ENCODE measurements around the gene COL26A1. TPM values are rescaled to one million over a fixed set of nuclear protein-coding genes. Genes with fewer than 3 reads are reported as not detected.
A peak's percentile ranks its signal among the peaks of the same experiment; 100 is the strongest.

The COL26A1 gene
- polyA plus RNA-seq (36.6 and 39.0 TPM in 2 replicates), polyA minus RNA-seq (40.1 and 43.8 TPM in 2 replicates)

- Histone ChIP-seq H3K9ac (ENCODE audit: low read length) (peak within 1 kb of the TSS; percentile 96), H3K4me3 (ENCODE audit: low read length) (peak within 1 kb of the TSS; percentile 97)
- TF ChIP-seq CTCF (IDR thresholded peaks at IDR 0.05; ENCODE audit: poor library complexity, severe bottlenecking) (no peak), EP300 (conservative IDR thresholded peaks at IDR 0.05; ENCODE audit: poor library complexity, severe bottlenecking) (no peak), REST (IDR thresholded peaks at IDR 0.05; ENCODE audit: borderline replicate concordance) (peak; percentile 68), SMC3 (conservative IDR thresholded peaks at IDR 0.05; ENCODE audit: poor library complexity) (no peak), EZH2 (IDR thresholded peaks at IDR 0.05; ENCODE audit: borderline replicate concordance, insufficient read depth, low read length, poor library complexity, severe bottlenecking) (no peak), RAD21 (conservative IDR thresholded peaks at IDR 0.05) (no peak), MXI1 (conservative IDR thresholded peaks at IDR 0.05; ENCODE audit: poor library complexity, severe bottlenecking) (peak; percentile 82), TAF1 (IDR thresholded peaks at IDR 0.05; ENCODE audit: low read depth) (no peak), POLR2AphosphoS5 (IDR thresholded peaks at IDR 0.05) (no peak)
Measured at GRCh38 chr7:101362334-101363195, at the start of gene COL26A1. Gene COL26A1, plus strand, starts transcription at chr7:101362875. Its CDS starts 158 bp downstream, at chr7:101363033.

GRCh38 chr7:101315336-101315735 is 47.3 kb upstream of the COL26A1 start:
- no peak overlapping the region for H3K9ac ChIP-seq (ENCODE audit: low read length)
- H3K9me2 ChIP-seq (ENCODE audit: insufficient read depth, low read length): no peaks in the 10 kb centered on the region
- H3K79me2 ChIP-seq (replicated peaks; ENCODE audit: insufficient read depth, low read length): peaks cover 5% of the 10 kb centered on the region
- H4K20me1 ChIP-seq (ENCODE audit: insufficient read depth): no peaks in the 10 kb centered on the region
- TF ChIP-seq POLR2AphosphoS5 (IDR thresholded peaks at IDR 0.05) (no peak), REST (IDR thresholded peaks at IDR 0.05; ENCODE audit: borderline replicate concordance) (no peak), EZH2 (IDR thresholded peaks at IDR 0.05; ENCODE audit: borderline replicate concordance, insufficient read depth, low read length, poor library complexity, severe bottlenecking) (no peak), SMC3 (conservative IDR thresholded peaks at IDR 0.05; ENCODE audit: poor library complexity) (no peak), RAD21 (conservative IDR thresholded peaks at IDR 0.05) (no peak), CTCF (IDR thresholded peaks at IDR 0.05; ENCODE audit: poor library complexity, severe bottlenecking) (peak; percentile 57), TAF1 (IDR thresholded peaks at IDR 0.05; ENCODE audit: low read depth) (no peak), EP300 (conservative IDR thresholded peaks at IDR 0.05; ENCODE audit: poor library complexity, severe bottlenecking) (no peak)
- no peak overlapping the region for H3K4me2 ChIP-seq (ENCODE audit: low read length)
- no peaks in the 10 kb centered on the region for H3F3A ChIP-seq (ENCODE audit: insufficient read depth, low read length, poor library complexity, severe bottlenecking)
- no peak overlapping the region for H3K27ac ChIP-seq (ENCODE audit: low read length)
- H3K9me3 ChIP-seq (ENCODE audit: low read length): peaks cover 3% of the 10 kb centered on the region
- H3K36me3 ChIP-seq (ENCODE audit: insufficient read depth, low read length): no peaks in the 10 kb centered on the region
- no peak overlapping the region for H3K4me3 ChIP-seq (ENCODE audit: low read length)
- H3K27me3 ChIP-seq (ENCODE audit: insufficient read depth, low read depth, low read length): no peaks in the 10 kb centered on the region
- no peak overlapping the region for H2AFZ ChIP-seq (ENCODE audit: low read depth, low read length)

More at GRCh38 chr7:101362334-101363195, at the start of gene COL26A1:
- Histone ChIP-seq H3K9me3 (ENCODE audit: low read length) (no peaks in the 10 kb centered on the region), H3K4me2 (ENCODE audit: low read length) (peak within 1 kb of the TSS; percentile 89), H3K79me2 (replicated peaks; ENCODE audit: insufficient read depth, low read length) (peaks cover 12% of the 10 kb centered on the region), H3K27me3 (ENCODE audit: insufficient read depth, low read depth, low read length) (no peaks in the 10 kb centered on the region), H3F3A (ENCODE audit: insufficient read depth, low read length, poor library complexity, severe bottlenecking) (no peaks in the 10 kb centered on the region), H3K9me2 (ENCODE audit: insufficient read depth, low read length) (no peaks in the 10 kb centered on the region), H4K20me1 (ENCODE audit: insufficient read depth) (no peaks in the 10 kb centered on the region), H2AFZ (ENCODE audit: low read depth, low read length) (peak within 1 kb of the TSS; percentile 73), H3K36me3 (ENCODE audit: insufficient read depth, low read length) (no peaks in the 10 kb centered on the region), H3K27ac (ENCODE audit: low read length) (peak within 1 kb of the TSS; percentile 80)

Measured in neural cell (in vitro differentiated cells).